Activated CD4-positive, CD25-positive, alpha-beta regulatory T cell treated with anti-CD3 and anti-CD28 coated beads, Interleukin-2, amount 50 U/mL, for 24 hours (primary cell): ENCODE data around the gene EXOC3L4.

Source experiments
- ATAC-seq, 2 donors: fragments of 150-1000 bp; cut with Tn5 transposase; one replicate each; pipeline ENCODE4 v1.10.0; 2021; ENCODE audit warnings: mild to moderate bottlenecking in 1 of 2, moderate library complexity in 1 of 2

The EXOC3L4 gene

DNA sequence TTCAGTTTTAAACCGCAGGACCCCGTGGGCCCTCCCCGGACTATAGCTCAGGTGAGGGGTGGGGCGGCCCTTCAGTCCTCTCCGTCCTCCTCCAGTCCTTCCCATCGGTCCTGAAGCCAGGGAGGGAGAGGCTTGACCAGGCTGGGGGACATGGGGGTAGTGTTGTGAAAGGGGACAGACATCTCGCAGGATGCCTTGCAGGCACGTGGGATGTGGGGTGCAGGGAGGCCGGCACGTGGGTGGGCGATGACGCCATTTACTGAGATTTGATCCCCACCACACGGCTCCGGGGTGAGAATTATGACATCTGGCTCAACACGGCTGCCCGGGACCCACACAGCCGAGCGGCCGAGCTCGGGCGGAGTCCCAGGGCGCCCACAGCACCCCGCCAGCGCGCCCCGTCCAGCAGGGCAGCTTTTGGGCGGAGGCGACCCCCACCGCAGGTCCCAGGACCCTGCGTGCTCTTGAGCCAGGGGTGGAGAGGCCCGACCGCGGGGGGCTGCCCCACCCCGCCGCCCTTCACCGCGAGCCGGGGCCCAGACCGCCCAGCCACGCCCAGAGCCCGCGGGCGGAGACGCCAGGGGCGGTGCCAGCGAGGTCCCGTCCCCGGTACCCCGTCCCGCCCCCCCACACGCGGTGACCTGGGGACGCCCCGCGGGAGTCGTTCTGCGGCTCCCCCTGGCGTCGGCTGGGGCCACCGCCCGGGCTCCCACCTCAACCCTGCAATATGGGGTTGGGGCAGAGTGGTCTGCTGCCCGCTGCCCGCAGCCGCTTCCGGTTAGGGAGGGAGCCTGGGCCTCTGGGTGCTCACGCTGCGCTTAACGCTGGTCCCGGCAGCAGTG is 3.3 kb upstream of the EXOC3L4 start:
- ATAC-seq, result peak; percentile 83 to 86

DNA sequence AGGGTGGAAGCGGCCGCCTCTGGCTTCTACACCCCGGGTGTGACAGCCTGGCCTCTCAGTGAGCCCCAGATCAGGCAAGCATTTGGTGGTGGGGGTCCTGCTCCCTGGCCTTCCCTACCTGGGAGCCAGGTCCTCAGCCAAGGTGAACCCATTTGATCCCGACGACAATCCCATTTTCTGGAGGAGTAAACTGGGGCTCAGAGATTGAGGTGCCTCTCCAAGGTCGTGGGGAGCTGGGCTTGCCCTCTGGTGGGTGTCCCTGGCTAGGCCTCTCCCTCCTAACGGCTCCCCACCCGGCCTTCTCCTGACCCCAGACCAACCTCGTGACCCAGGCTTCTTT is 2.7 kb upstream of the EXOC3L4 start:
- ATAC-seq, result no peak

DNA sequence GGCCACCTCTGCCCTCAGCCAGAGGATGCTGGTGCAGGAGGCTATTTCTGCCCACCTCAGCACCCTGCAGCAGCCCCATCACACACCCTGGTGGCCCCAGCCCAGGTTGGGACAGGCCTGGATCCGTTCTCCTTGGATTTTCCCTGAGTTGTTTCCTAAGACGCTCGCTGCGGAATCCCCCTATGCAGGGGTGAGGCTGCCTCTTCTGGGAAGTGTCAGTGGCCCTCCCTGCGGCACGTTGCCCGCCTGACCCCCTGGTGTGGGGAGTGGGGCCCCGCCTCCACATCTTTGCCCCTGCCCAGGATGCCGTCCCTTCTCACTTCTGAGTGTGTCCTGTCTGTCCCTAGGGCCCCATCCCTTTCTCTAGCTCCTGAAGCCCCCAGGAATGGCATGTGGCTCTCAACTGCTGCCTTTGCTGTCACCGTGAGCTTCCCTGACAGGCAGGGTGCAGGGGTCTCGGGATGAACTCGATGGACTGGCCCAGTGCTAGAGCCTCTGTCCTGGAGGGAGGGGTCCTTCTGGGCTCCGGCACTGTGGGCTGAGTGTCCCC is 594 bp upstream of the EXOC3L4 start:
- ATAC-seq, result no peak

- ATAC-seq, result no peak
Observed at GRCh38 chr14:103095210-103095778, 769 bp downstream of the EXOC3L4 start.

DNA sequence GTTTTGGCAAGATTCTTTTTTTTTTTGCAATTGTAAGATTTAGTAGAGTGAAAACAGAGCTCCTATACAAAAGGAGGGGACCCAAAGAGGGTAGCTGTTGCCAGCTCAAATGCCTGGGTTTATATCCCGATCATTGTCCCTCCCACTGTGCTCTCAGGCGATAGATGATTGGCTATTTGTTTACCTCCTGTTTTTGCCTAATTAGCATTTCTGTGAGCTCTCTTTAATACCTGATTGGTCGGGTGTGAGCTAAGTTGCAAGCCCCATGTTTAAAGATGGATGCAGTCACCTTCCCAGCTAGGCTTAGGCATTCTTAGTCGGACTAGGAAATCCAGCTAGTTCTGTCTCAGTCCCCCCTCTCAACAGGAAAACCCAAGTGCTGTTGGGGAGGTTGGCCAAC is 1.9 kb downstream of the EXOC3L4 start:
- no peak for ATAC-seq

- no peak for ATAC-seq
Observed at GRCh38 chr14:103097244-103097993, 2.9 kb downstream of the EXOC3L4 start.

GRCh38 chr14:103097994-103098957 is 3.8 kb downstream of the EXOC3L4 start:
- ATAC-seq, result no peak

GRCh38 chr14:103099081-103099732 is 4.7 kb downstream of the EXOC3L4 start:
- no peak for ATAC-seq

- ATAC-seq, result no peak
Observed at GRCh38 chr14:103099733-103100280, 5.3 kb downstream of the EXOC3L4 start.

- no peak for ATAC-seq
Observed at GRCh38 chr14:103100281-103101121, 6.0 kb downstream of the EXOC3L4 start.

GRCh38 chr14:103101257-103101962 is 6.9 kb downstream of the EXOC3L4 start:
- no peak for ATAC-seq

DNA sequence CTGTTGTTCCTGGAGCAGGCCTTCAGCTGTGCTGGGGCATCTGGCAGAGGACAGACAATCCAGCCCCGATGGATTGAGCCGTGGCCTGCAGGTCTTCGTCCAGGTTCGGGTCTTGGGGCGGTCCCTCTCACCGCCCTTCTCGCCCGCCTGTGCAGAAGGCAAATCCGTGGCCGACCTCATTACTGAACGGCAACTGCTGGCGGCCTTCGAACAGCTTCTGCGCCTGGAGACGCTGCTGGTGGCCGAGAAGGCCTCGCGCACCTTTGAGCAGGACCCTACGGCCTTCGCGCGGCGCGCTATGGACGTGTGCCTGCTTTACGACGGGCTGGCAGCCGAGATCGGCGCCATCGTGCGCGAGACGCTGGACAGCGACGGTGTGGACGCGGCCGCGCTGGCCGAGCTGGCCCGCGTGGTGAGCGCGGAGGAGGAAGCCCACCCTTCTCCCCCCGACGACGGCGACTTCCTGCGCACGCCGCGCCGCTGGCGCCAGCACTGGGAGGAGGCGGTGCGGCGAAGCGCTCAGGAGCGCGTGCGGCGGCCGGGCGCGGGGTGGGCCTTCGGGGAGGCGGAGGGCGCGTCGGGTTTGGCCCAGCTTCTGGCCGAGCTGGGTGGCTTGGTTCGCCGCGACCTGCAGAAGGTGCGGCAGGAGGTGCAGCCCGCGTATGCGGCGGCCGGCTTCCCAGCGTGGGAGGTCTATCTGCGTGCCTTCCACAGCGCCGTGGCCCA is 7.6 kb downstream of the EXOC3L4 start:
- no peak for ATAC-seq

- no peak for ATAC-seq
Observed at GRCh38 chr14:103102689-103103260, 8.2 kb downstream of the EXOC3L4 start.

GRCh38 chr14:103103461-103104388 is 9.2 kb downstream of the EXOC3L4 start:
- no peak for ATAC-seq

GRCh38 chr14:103104389-103104653 is 9.8 kb downstream of the EXOC3L4 start:
- no peak for ATAC-seq

GRCh38 chr14:103104654-103105452 is 10.3 kb downstream of the EXOC3L4 start:
- ATAC-seq, result peak; percentile 85 to 86

- ATAC-seq, result no peak
Observed at GRCh38 chr14:103105580-103106150, 11.1 kb downstream of the EXOC3L4 start.
